Measurements from ENCODE around the gene CD8A.

CD8A gene

DNA sequence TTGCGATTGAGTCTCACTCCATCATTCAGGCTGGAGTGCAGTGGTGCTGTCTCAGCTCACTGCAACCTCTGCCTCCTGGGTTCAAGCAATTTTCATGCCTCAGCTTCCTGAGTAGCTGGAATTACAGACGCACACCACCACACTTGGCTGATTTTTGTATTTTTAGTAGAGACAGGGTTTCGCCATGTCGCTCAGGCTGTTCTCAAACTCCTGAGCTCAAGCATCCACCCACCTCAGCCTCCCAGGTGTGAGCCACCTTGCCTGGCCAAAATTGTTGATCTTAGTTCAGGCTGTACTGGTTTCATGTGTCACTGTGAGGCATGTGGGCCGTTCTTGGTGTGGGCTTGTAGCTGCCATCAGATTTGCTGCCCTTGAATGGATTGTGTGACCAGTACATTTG is 18.1 kb downstream of the CD8A start:
- no peaks in the 10 kb centered on the region for H3K4me1 ChIP-seq (ENCODE audit: insufficient read depth, low read length)
- H3K4me2 ChIP-seq (ENCODE audit: insufficient read depth, low read length): no peak overlapping the region
- no peak overlapping the region for H3K27ac ChIP-seq (ENCODE audit: low read length)
- peaks cover 88% of the 10 kb centered on the region for H3K36me3 ChIP-seq (ENCODE audit: insufficient read depth, low read length)
- H3K9me3 ChIP-seq (ENCODE audit: insufficient read depth, low read length, severe bottlenecking): no peaks in the 10 kb centered on the region
- ATAC-seq (ENCODE audit: insufficient read depth, low read depth) (no peak), DNase-seq (no peak)
- no peak overlapping the region for H2AFZ ChIP-seq (ENCODE audit: low read depth, low read length)
- H3K9ac ChIP-seq (ENCODE audit: low read depth, low read length): no peak overlapping the region
- no peak overlapping the region for H3K4me3 ChIP-seq (ENCODE audit: low read depth in 1 of 2, low read length in 2 of 2)
- H3K27me3 ChIP-seq (ENCODE audit: insufficient read depth, low read length, poor library complexity): no peaks in the 10 kb centered on the region
- H4K20me1 ChIP-seq (ENCODE audit: insufficient read depth, low read length): no peaks in the 10 kb centered on the region
- TF ChIP-seq, protein P1, sequence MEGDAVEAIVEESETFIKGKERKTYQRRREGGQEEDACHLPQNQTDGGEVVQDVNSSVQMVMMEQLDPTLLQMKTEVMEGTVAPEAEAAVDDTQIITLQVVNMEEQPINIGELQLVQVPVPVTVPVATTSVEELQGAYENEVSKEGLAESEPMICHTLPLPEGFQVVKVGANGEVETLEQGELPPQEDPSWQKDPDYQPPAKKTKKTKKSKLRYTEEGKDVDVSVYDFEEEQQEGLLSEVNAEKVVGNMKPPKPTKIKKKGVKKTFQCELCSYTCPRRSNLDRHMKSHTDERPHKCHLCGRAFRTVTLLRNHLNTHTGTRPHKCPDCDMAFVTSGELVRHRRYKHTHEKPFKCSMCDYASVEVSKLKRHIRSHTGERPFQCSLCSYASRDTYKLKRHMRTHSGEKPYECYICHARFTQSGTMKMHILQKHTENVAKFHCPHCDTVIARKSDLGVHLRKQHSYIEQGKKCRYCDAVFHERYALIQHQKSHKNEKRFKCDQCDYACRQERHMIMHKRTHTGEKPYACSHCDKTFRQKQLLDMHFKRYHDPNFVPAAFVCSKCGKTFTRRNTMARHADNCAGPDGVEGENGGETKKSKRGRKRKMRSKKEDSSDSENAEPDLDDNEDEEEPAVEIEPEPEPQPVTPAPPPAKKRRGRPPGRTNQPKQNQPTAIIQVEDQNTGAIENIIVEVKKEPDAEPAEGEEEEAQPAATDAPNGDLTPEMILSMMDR (IDR thresholded peaks at IDR 0.05; ENCODE audit: borderline replicate concordance, extremely low read depth, low read length, poor library complexity, severe bottlenecking): no peak
- no peaks in the 10 kb centered on the region for H3K79me2 ChIP-seq (ENCODE audit: insufficient read depth, low read length)

- no peak for DNase-seq
- Histone ChIP-seq H3K9ac (ENCODE audit: low read depth, low read length) (no peak overlapping the region), H3K4me3 (ENCODE audit: low read depth in 1 of 2, low read length in 2 of 2) (no peak overlapping the region), H3K36me3 (ENCODE audit: insufficient read depth, low read length) (peaks cover 95% of the 10 kb centered on the region), H3K4me2 (ENCODE audit: insufficient read depth, low read length) (no peak overlapping the region), H3K27me3 (ENCODE audit: insufficient read depth, low read length, poor library complexity) (no peaks in the 10 kb centered on the region), H3K79me2 (ENCODE audit: insufficient read depth, low read length) (no peaks in the 10 kb centered on the region), H3K27ac (ENCODE audit: low read length) (no peak overlapping the region), H3K9me3 (ENCODE audit: insufficient read depth, low read length, severe bottlenecking) (no peaks in the 10 kb centered on the region), H3K4me1 (ENCODE audit: insufficient read depth, low read length) (no peaks in the 10 kb centered on the region), H2AFZ (ENCODE audit: low read depth, low read length) (no peak overlapping the region), H4K20me1 (ENCODE audit: insufficient read depth, low read length) (no peaks in the 10 kb centered on the region)
- ATAC-seq (ENCODE audit: insufficient read depth, low read depth): no peak
- TF ChIP-seq, protein P1 (IDR thresholded peaks at IDR 0.05; ENCODE audit: borderline replicate concordance, extremely low read depth, low read length, poor library complexity, severe bottlenecking): no peak
- TF ChIP-seq EZH2 (IDR thresholded peaks at IDR 0.05; ENCODE audit: borderline replicate concordance, low read depth, low read length, severe bottlenecking): no peak
Measured at GRCh38 chr2:86770816-86771301, 19.9 kb downstream of the CD8A start.

- H3K27ac ChIP-seq (ENCODE audit: low read length): no peak overlapping the region
- H3K4me1 ChIP-seq (ENCODE audit: insufficient read depth, low read length): no peaks in the 10 kb centered on the region
- no peak for TF ChIP-seq EZH2 (IDR thresholded peaks at IDR 0.05; ENCODE audit: borderline replicate concordance, low read depth, low read length, severe bottlenecking)
- TF ChIP-seq, protein P1 (IDR thresholded peaks at IDR 0.05; ENCODE audit: borderline replicate concordance, extremely low read depth, low read length, poor library complexity, severe bottlenecking): no peak
- H3K4me2 ChIP-seq (ENCODE audit: insufficient read depth, low read length): no peak overlapping the region
- no peaks in the 10 kb centered on the region for H3K9me3 ChIP-seq (ENCODE audit: insufficient read depth, low read length, severe bottlenecking)
- ATAC-seq (ENCODE audit: insufficient read depth, low read depth) (no peak), DNase-seq (no peak)
- no peak overlapping the region for H3K9ac ChIP-seq (ENCODE audit: low read depth, low read length)
- peaks cover 95% of the 10 kb centered on the region for H3K36me3 ChIP-seq (ENCODE audit: insufficient read depth, low read length)
- no peak overlapping the region for H2AFZ ChIP-seq (ENCODE audit: low read depth, low read length)
- H4K20me1 ChIP-seq (ENCODE audit: insufficient read depth, low read length): no peaks in the 10 kb centered on the region
- peaks cover 2% of the 10 kb centered on the region; the same call in 1 of the 2 replicates for H3K79me2 ChIP-seq (ENCODE audit: insufficient read depth, low read length)
- no peak overlapping the region for H3K4me3 ChIP-seq (ENCODE audit: low read depth in 1 of 2, low read length in 2 of 2)
- no peaks in the 10 kb centered on the region for H3K27me3 ChIP-seq (ENCODE audit: insufficient read depth, low read length, poor library complexity)
Measured at GRCh38 chr2:86769838-86770237, 20.9 kb downstream of the CD8A start.
